ENCODE data around the gene CCDC183. TPM values are rescaled to one million over a fixed set of nuclear protein-coding genes. Genes with fewer than 3 reads are reported as not detected.

The CCDC183 gene
- polyA plus RNA-seq, 3 donors = 0.54 to 2.1 TPM; not detected in 1

DNA sequence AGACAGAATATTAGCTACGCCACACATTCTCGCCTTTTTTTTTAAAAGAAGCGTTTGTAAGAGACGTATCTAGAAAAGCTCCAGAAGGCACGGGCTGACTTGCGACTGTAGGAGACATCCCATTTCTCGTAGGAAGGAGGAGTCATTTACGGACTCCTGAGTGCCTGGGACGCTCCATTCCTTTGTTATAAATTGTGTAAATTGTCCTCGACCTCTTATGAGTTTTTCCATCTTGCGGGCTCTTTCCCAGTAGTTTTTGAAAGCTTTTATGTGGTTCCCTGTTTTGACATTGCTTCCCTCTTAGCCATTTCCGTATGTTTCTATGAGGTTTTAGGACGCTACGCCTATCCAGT, 12.6 kb downstream of the CCDC183 start:
- H3K9me3 Mint-ChIP-seq = peaks cover 0 to 2% (median 0%) of the 10 kb centered on the region in 7 donors
- Histone ChIP-seq H3K9ac (ENCODE audit: insufficient read depth, low read length, poor library complexity, severe bottlenecking) (peak overlapping the region; percentile 81), H3K4me2 (replicated peaks; ENCODE audit: extremely low read depth, low read length, poor library complexity, severe bottlenecking) (peak overlapping the region; percentile 97), H3K27ac (ENCODE audit: low read depth in 1 of 2, low read length in 2 of 2) (peak overlapping the region in 1 of 2 donors; percentile 70), H3K4me3 (replicated peaks in 1 of 3; ENCODE audit: low read depth in 2 of 3, low read length in 3 of 3) (peak overlapping the region; percentile 48 to 92 (median 87)), H4K20me1 (ENCODE audit: insufficient read depth, low read length) (peaks cover 41% of the 10 kb centered on the region), H2AFZ (ENCODE audit: insufficient read depth, low read depth, low read length, poor library complexity, severe bottlenecking) (peak overlapping the region; percentile 90), H3K36me3 (replicated peaks in 1 of 2; ENCODE audit: control insufficient read depth in 1 of 2, insufficient read depth in 2 of 2, low read length in 2 of 2) (peaks cover 5 to 19% of the 10 kb centered on the region in 2 donors), H3K27me3 (ENCODE audit: control insufficient read depth in 2 of 2, insufficient read depth in 2 of 2, low read length in 2 of 2) (no peaks in the 10 kb centered on the region), H3K79me2 (ENCODE audit: insufficient read depth, low read length) (peaks cover 50% of the 10 kb centered on the region), H3K9me3 (replicated peaks in 1 of 2; ENCODE audit: control insufficient read depth in 1 of 2, insufficient read depth in 1 of 2, low read length in 2 of 2) (no peaks in the 10 kb centered on the region), H3K4me1 (ENCODE audit: control insufficient read depth in 1 of 2, insufficient read depth in 2 of 2, low read length in 2 of 2) (peaks cover 21 to 35% of the 10 kb centered on the region in 2 donors)
- peaks cover 30% of the 10 kb centered on the region for H3K4me1 Mint-ChIP-seq
- TF ChIP-seq, protein P1, sequence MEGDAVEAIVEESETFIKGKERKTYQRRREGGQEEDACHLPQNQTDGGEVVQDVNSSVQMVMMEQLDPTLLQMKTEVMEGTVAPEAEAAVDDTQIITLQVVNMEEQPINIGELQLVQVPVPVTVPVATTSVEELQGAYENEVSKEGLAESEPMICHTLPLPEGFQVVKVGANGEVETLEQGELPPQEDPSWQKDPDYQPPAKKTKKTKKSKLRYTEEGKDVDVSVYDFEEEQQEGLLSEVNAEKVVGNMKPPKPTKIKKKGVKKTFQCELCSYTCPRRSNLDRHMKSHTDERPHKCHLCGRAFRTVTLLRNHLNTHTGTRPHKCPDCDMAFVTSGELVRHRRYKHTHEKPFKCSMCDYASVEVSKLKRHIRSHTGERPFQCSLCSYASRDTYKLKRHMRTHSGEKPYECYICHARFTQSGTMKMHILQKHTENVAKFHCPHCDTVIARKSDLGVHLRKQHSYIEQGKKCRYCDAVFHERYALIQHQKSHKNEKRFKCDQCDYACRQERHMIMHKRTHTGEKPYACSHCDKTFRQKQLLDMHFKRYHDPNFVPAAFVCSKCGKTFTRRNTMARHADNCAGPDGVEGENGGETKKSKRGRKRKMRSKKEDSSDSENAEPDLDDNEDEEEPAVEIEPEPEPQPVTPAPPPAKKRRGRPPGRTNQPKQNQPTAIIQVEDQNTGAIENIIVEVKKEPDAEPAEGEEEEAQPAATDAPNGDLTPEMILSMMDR (IDR thresholded peaks at IDR 0.05) = no peak
- intact Hi-C loops (cut with micrococcal nuclease) = loop anchor here (5.0 to 10.0 kb wide), 2 partner anchors 34 to 136 kb away; partner anchors contain the start of genes AJM1 (in 1 of the 2), C8G (in 1 of the 2) and FBXW5 (in 1 of the 2)
- H3K4me3 Mint-ChIP-seq = peak overlapping the region; percentile 78 to 88
- peak in 2 of 3 donors; percentile 3 to 12 for DNase-seq
- H3K36me3 Mint-ChIP-seq = peaks cover 30 to 50% of the 10 kb centered on the region in 2 donors
- peaks cover 0 to 2% (median 0%) of the 10 kb centered on the region in 3 donors for H3K27me3 Mint-ChIP-seq (ENCODE audit: low read depth in 3 of 3)
- H3K27ac Mint-ChIP-seq = peak overlapping the region in 4 of 7 donors; percentile 36 to 80 (median 58)
- WGBS (ENCODE audit: insufficient coverage) = 0% methylated on average over 9 of the region's 14 CpGs

DNA sequence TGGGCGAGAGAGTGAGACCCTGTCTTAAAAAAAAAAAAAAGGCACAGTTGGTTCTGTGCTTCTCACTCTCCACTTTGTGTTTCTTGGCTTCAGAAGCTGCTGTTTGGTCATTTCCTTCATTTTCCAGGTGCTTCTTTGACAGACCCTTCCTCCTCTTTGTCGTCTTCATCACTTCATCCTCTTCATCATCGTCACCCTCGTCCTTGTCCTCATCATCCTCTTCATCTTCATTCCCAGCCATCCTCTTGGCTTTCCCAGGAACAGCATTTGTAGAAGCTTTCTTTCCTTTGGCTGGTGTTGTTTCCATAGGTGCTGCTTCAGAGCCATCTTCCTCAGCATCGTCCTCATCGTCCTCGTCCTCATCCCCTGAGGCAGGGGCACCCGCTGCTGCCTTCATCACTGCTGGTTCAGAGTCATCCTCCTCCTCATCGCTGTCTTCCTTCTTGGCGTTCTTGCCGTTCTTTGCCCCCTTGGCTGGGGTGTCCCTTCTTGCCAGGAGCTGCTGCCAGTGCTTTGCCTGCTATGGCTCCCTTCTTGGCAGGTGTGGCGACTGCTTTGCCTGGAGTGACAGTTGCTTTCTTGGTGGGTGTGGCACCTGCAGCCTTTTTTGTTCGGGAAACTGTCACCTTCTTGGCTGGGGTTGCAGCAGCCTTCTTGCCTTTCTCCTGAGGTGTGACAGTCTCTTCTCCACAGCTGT, 18.7 kb downstream of the CCDC183 start:
- Mint-ChIP-seq H3K27me3 (ENCODE audit: low read depth in 3 of 3) (peaks cover 0 to 2% (median 0%) of the 10 kb centered on the region in 3 donors), H3K4me1 (peaks cover 14% of the 10 kb centered on the region), H3K27ac (no peak overlapping the region), H3K9me3 (no peaks in the 10 kb centered on the region), H3K4me3 (no peak overlapping the region), H3K36me3 (peaks cover 42 to 71% of the 10 kb centered on the region in 2 donors)
- WGBS (ENCODE audit: insufficient coverage) = 98% methylated on average over 10 of the region's 13 CpGs
- no peak overlapping the region for H3K4me2 ChIP-seq (replicated peaks; ENCODE audit: extremely low read depth, low read length, poor library complexity, severe bottlenecking)
- H3K9me3 ChIP-seq (replicated peaks in 1 of 2; ENCODE audit: control insufficient read depth in 1 of 2, insufficient read depth in 1 of 2, low read length in 2 of 2) = no peaks in the 10 kb centered on the region
- no peak overlapping the region for H3K4me3 ChIP-seq (replicated peaks in 1 of 3; ENCODE audit: low read depth in 2 of 3, low read length in 3 of 3)
- no peak for DNase-seq
- H2AFZ ChIP-seq (ENCODE audit: insufficient read depth, low read depth, low read length, poor library complexity, severe bottlenecking) = no peak overlapping the region
- peaks cover 0 to 4% of the 10 kb centered on the region in 2 donors for H3K4me1 ChIP-seq (ENCODE audit: control insufficient read depth in 1 of 2, insufficient read depth in 2 of 2, low read length in 2 of 2)
- peaks cover 3 to 29% of the 10 kb centered on the region in 2 donors for H3K36me3 ChIP-seq (replicated peaks in 1 of 2; ENCODE audit: control insufficient read depth in 1 of 2, insufficient read depth in 2 of 2, low read length in 2 of 2)
- intact Hi-C loops (cut with micrococcal nuclease) = no loop called here
- no peak overlapping the region for H3K9ac ChIP-seq (ENCODE audit: insufficient read depth, low read length, poor library complexity, severe bottlenecking)
- TF ChIP-seq, protein P1 (IDR thresholded peaks at IDR 0.05) = no peak
- H3K79me2 ChIP-seq (ENCODE audit: insufficient read depth, low read length) = peaks cover 41% of the 10 kb centered on the region
- no peaks in the 10 kb centered on the region for H3K27me3 ChIP-seq (ENCODE audit: control insufficient read depth in 2 of 2, insufficient read depth in 2 of 2, low read length in 2 of 2)
- H3K27ac ChIP-seq (ENCODE audit: low read depth in 1 of 2, low read length in 2 of 2) = no peak overlapping the region
- H4K20me1 ChIP-seq (ENCODE audit: insufficient read depth, low read length) = peaks cover 54% of the 10 kb centered on the region
